EL (cell line): Measurements from ENCODE around the gene SF3B4.
A peak's percentile ranks its signal among the peaks of the same experiment; 100 is the strongest.
"Not testable (repeated sequence)": the region's sequence is repeated elsewhere in the genome, so short reads cannot be mapped to it uniquely, and the experiment has no call there.

ENCODE experiments used
- DNase-seq: peaks from one replicate; pipeline ENCODE4 v3.0.0-alpha.2; 2016

Gene SF3B4

GRCh38 chr1:149931212-149931790 is 3.7 kb upstream of the SF3B4 start:
- no peak for DNase-seq

GRCh38 chr1:149929856-149930255 is 2.3 kb upstream of the SF3B4 start:
- no peak for DNase-seq

GRCh38 chr1:149928401-149928724 is 760 bp upstream of the SF3B4 start:
- DNase-seq, result no peak

- DNase-seq, result peak; percentile 41
These were observed 494 bp downstream of the SF3B4 start for GRCh38 chr1:149927056-149927562.

DNA sequence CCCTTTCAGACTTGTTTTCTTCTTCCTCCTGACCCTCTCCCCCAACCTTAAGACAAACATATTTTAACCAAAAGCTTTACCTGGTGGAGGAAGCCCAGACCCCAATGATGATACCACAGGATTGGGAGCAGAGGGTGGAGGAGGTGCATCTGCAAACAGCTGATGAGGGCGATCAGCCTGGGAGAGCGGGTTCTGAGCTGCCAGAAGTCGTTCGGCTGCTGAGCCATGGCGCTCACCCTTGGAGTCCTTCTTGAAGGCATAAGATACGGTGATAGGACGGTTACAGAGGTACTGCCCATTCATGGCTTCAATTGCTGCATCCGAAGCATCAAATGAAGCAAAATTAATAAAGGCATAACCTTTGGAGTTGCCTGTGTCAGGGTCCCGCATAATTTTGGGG is 1.3 kb downstream of the SF3B4 start:
- no peak for DNase-seq

DNA sequence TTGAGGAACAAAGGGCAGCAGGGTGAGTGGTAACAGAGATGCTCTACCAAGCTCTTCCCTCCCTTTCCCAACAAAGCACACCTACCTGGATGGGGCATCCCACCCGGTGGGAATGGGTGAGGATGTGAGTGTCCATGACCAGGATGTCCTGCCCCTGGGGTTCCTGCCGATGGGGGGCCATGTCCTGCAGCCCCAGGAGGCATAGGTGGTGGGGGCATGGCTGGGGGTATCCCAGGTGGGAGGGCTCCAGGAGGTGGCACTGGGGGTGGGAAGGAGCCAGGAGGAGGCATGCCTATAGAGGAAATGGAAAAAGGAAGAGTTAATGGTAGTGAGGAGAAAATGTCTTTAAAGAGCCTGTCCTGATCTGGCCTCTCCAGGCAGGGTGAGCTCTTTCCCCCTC is 1.9 kb downstream of the SF3B4 start:
- DNase-seq, result no peak

- no peak for DNase-seq
These were observed 2.3 kb downstream of the SF3B4 start for GRCh38 chr1:149925345-149925744.

DNA sequence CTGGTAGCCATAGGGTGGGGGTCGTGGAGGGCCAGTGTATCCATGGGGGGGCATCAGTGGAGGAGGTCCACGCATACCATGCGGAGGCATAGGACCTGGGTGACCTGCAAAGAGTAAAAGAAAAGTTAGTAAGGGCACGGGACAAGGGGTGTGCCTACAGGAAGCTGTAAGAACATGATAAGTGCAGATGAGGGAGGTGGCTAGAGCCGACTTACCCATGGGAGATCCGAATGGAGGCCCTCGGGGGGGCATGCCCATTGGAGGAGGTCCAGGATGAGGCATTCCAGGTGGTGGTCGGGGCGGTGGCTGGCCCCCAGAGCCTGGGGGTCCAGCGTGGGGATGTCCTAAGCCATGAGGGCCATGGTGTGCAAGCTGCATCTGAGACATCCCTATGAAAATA is 4.0 kb downstream of the SF3B4 start:
- no peak for DNase-seq

DNA sequence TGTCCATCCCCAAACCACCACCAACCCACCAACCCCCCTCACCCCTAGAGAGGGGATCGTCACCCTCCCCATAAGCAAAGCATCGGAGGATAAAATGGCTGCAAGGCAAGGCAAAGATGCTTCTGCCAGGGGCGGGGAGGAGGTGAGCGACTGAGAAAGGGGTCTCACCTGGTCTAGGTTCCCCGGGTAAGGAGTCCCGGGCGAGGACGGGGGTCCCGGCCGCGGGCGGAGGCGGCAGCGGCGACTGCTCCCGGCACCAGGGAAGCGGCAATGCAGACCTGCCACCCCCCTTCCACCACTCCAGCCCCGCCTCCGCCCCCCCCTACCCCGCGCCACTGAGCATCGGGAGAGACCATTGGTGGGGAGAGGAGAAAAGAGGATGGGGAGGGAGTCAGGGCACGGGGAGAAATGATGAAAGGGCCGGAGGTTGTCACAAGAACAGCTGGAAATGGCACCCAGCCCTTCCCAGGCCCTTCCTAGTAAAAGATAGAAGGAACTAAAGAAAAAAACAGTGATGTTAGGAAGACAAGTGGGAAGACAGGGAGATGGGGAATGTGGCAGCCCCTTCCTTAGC is 9.9 kb downstream of the SF3B4 start, which contains the start of gene SV2A:
SV2A (minus strand) TSS at position 274 of the 574 bp plus-strand sequence. CDS start 4,004 bp downstream, outside the sequence.
- peak; percentile 72 for DNase-seq

DNA sequence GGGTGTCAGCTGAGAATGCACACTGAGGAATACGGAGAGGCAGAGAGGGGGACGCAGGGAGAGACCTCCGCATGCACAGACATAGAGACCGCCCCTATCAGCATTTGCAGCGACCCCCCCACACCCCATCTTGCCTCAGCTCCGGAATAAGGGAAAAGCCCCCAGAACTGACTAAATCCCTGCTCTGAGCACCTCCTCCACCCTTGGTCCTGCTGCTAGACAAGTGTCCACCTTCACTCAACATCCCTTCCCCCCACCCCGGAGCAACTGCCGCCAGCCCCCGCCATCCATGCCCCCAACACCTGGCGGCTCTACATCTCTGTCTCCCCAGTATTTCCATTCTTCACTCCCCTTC is 10.7 kb downstream of the SF3B4 start:
- DNase-seq, result no peak

GRCh38 chr1:149916193-149916897 is 11.3 kb downstream of the SF3B4 start:
- peak; percentile 8 for DNase-seq

DNA sequence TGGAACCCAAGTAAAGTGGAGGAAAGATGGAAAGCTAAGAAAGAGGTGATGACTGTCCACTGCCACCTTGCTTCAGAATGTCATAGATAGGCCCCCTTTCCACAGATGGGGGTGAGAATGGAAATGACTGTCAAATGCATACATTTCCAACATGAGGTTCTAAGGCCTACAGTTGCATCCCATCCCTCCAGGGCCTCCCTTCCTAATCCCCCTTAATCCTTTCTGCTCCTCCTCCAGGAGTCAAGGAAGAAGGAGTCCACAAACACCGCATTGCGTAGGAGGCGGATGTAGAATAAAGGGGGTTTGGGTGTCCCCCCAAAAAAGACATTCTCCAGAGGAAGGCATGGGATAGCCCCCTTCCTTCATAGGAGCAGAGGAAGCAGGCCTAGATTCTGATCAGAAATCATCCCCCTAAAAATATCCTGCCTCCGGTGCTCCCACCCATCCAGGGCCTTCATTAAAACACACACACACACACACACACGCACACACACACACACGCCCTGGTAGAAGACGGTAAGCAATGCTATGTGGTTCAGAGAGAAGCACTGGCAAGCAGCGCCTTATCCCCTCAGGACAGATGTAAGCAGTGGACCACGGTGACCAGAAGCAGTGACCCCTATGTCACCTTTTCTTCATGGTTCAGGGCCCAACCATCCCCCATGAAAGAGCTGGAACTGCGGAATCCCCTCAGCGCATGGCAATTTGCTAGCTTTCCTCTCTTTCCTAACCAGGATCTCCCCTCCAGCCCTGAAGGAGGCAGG is 12.0 kb downstream of the SF3B4 start:
- DNase-seq, result no peak

GRCh38 chr1:149914545-149914944 is 13.1 kb downstream of the SF3B4 start:
- no peak for DNase-seq

- DNase-seq, result no peak
These were observed 21.0 kb downstream of the SF3B4 start for GRCh38 chr1:149906570-149907075.

- DNase-seq, result no peak
These were observed 23.6 kb downstream of the SF3B4 start for GRCh38 chr1:149903836-149904491.

DNA sequence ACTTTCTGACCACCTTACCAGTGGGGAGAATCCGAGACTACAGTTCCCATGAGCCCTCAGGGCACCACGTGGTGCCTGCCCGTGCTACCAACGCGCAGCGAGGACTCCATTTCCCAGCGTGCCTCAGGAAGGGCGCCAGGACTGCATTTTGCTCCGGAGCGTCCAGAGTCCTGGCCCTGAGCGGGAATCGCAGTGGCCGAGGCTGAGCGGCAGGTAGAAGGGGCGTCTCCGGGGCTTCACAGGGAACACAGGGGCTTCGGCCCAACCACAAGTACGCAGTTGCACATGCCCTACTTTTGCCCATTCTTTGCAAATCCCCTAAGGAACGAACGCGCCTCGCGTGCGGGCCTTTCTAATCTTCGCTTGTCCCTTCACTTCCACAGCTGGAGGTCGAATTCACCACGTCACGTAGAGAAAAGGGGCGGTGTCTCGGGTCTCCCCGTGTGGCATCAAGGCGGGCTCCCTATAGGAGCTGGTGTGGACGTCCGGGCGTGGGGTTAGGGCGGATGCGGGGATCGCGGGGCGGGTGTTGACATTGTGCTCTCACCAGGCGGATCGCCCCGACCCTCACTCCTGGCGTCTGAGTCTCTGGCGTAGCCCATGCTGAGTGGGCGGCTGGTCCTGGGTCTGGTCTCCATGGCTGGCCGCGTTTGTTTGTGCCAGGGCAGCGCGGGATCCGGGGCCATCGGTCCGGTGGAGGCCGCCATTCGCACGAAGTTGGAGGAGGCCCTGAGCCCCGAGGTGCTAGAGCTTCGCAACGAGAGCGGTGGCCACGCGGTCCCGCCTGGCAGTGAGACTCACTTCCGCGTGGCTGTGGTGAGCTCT is 27.9 kb downstream of the SF3B4 start, which contains the start of gene BOLA1:
BOLA1 (plus strand) TSS at position 109 of the 825 bp plus-strand sequence; CDS start at position 601, 492 bp downstream.
- DNase-seq, result peak; percentile 93

DNA sequence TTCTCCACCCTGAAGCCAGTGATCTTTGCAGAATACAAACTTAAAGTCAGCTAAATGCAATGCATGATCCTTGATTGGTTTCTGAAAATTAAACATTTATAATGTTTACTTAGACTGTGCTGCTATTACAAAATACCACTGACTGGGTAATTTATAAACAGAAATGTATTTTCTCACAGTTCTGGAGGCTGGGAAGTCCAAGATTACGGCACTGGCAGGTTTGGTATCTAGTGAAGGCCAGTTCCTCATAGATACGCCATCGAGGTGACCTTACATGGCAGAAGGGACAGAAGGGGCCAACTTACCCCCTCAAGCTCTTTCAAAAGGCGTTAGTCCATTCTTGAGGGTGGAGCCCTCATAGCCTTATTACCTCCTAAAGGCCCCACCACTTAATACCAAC is 31.0 kb downstream of the SF3B4 start:
- DNase-seq, result no peak

DNA sequence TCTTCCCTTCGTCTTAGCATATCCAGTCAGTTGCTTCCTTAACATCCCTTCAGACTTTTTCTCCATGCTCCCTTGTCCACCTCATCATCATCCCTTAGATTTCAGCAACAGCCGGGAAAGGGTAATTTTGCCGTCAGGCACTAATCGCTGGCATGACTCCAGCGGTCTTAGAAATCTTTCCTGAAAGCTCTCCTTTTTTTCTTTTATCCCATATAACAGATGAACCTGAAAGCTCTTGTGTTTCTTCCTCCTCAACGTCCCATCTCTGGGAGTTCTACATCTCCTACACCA is 38.7 kb downstream of the SF3B4 start:
- peak; percentile 60 for DNase-seq

DNA sequence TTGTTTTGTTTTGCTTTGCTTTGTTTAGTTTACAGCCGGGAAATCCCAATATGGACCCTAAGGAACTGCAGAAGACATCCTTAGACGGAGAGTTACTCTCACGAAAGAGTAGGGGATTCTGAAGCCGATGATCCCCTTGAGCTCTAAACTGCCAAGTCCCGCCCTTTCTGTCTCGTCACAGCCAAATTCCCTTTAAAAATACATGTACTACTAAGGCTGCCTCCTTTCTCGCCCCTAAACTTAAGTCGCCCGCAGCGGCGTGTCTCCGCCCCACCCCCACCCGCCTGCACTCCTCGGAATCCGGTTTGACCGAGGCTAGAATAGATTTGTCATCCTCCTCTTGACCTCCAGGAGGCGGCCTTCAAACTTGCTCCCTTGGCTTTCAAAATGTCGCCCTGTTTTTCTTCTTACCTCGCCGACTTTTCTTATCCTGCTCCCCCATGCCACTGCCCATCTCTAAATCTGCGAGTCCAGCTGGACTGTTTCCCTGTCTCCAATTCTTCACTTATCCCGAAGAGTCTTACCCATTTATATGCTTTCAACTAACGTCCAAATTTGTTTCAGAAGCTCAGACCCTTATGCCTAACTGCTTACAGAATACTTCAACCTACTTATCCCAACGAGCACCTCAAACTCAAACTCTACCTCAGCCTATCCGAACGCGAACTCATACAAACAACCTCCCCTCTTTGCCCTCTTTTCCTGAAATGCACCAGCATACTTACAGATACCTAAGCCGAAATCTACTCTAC is 39.2 kb downstream of the SF3B4 start:
- peak; percentile 93 for DNase-seq

- DNase-seq, result peak; percentile 98
These were observed 40.0 kb downstream of the SF3B4 start for GRCh38 chr1:149887456-149888246.

- not testable (repeated sequence) for DNase-seq
These were observed 40.5 kb downstream of the SF3B4 start for GRCh38 chr1:149887196-149887455.
